ENCODE results near the gene GLRX. TPM values are rescaled to one million over a fixed set of nuclear protein-coding genes. Genes with fewer than 3 reads are reported as not detected.

Gene GLRX
- total and polyA plus RNA-seq, 2 of the 13 experiments (the other 11 are each of a cell fraction or from before 2014, with no cell fraction given), result 63.8 to 499 TPM

- no peak for TF ChIP-seq ZNF784 (CRISPR knock-in tag; IDR thresholded peaks at IDR 0.05; ENCODE audit: borderline replicate concordance)
- no peak for TF ChIP-seq ZNF724P (CRISPR knock-in tag; IDR thresholded peaks at IDR 0.05; ENCODE audit: borderline replicate concordance)
- no peak for TF ChIP-seq CC2D1A (CRISPR knock-in tag; IDR thresholded peaks at IDR 0.05)
- peak; percentile 83; the same call in 1 of the 2 replicates for TF ChIP-seq ZBTB34 (CRISPR knock-in tag; IDR thresholded peaks at IDR 0.05)
- no peak for TF ChIP-seq KAT7 (CRISPR knock-in tag; IDR thresholded peaks at IDR 0.05; ENCODE audit: borderline replicate concordance)
- no peak for TF ChIP-seq ZNF75D (CRISPR knock-in tag; IDR thresholded peaks at IDR 0.05; ENCODE audit: borderline replicate concordance)
- 0 out of 2 replicates have a peak, but pooled peaks have one; percentile 37 for TF ChIP-seq ZFY (CRISPR knock-in tag; IDR thresholded peaks at IDR 0.05)
- TF ChIP-seq DMAP1 (CRISPR knock-in tag; IDR thresholded peaks at IDR 0.05), result peak; percentile 93
- TF ChIP-seq KLF9 (CRISPR knock-in tag; IDR thresholded peaks at IDR 0.05; ENCODE audit: low read depth), result no peak
- TF ChIP-seq CAMTA2 (CRISPR knock-in tag; IDR thresholded peaks at IDR 0.05; ENCODE audit: borderline replicate concordance), result no peak
- TF ChIP-seq EP300 (IDR thresholded peaks at IDR 0.05; ENCODE audit: low read depth in 2 of 2, low read length in 2 of 2), result peak in 1 of 2 experiments; percentile 70; a peak in 2 of 4 replicates
- TF ChIP-seq EP300 (CRISPR knock-in tag; IDR thresholded peaks at IDR 0.05; ENCODE audit: borderline replicate concordance), result peak; percentile 31; the same call in 1 of the 2 replicates
- TF ChIP-seq DPF2 (CRISPR knock-in tag; IDR thresholded peaks at IDR 0.05; ENCODE audit: borderline replicate concordance, low read depth), result 0 out of 2 replicates have a peak, but pooled peaks have one; percentile 46
- no peak for TF ChIP-seq ARNT (IDR thresholded peaks at IDR 0.05)
- TF ChIP-seq ZNF263 (CRISPR knock-in tag; IDR thresholded peaks at IDR 0.05), result no peak
- TF ChIP-seq FOXO4 (CRISPR knock-in tag; conservative IDR thresholded peaks at IDR 0.05), result no peak
- TF ChIP-seq HDAC2 (CRISPR knock-in tag; IDR thresholded peaks at IDR 0.05), result peak; percentile 57
- no peak for TF ChIP-seq ETV6 (CRISPR knock-in tag; conservative IDR thresholded peaks at IDR 0.05)
- no peak for TF ChIP-seq NFYB (CRISPR knock-in tag; IDR thresholded peaks at IDR 0.05)
- no peak for TF ChIP-seq ELK4 (CRISPR knock-in tag; IDR thresholded peaks at IDR 0.05; ENCODE audit: borderline replicate concordance)
- TF ChIP-seq SOX5 (CRISPR knock-in tag; IDR thresholded peaks at IDR 0.05; ENCODE audit: borderline replicate concordance), result peak; percentile 6; the same call in 1 of the 2 replicates
- peak; percentile 42 for TF ChIP-seq U2AF1 (optimal IDR thresholded peaks at IDR 0.05; ENCODE audit: low read depth, low read length)
These were observed 1.4 kb upstream of the GLRX start (continued) for GRCh38 chr5:95823738-95824609.

All from HepG2 (cell line).